GM13976 (cell line): ENCODE data around the gene CHRNA4.
"Not testable (repeated sequence)": the region's sequence is repeated elsewhere in the genome, so short reads cannot be mapped to it uniquely, and the experiment has no call there.

ENCODE experiments used
- DNase-seq: peaks from one replicate; pipeline ENCODE4 v3.0.0; 2012; ENCODE audit warnings: low spot score
- CTCF ChIP-seq: IDR thresholded peaks from 2 replicates; pipeline ENCODE4 v1.5.1; 2012; ENCODE audit warnings: borderline replicate concordance, mild to moderate bottlenecking; ENCODE audit not compliant: insufficient read depth; ENCODE audit errors: extremely low read depth, missing control alignments, control extremely low read depth
- in situ Hi-C: fragments of 300-500 bp; cut with MboI; formaldehyde crosslinking; loops from one replicate; pipeline ENCODE4 v1.12.0; 2022; ENCODE audit warnings: low sequenced_read_pairs, mixed read lengths, inconsistent platforms; ENCODE audit not compliant: unreplicated experiment

Gene CHRNA4

GRCh38 chr20:63336232-63336752, 24.9 kb downstream of the CHRNA4 start:
- TF ChIP-seq CTCF = no peak
- in situ Hi-C loops = no loop called here

GRCh38 chr20:63335711-63336110, 25.4 kb downstream of the CHRNA4 start:
- in situ Hi-C loops = no loop called here
- TF ChIP-seq CTCF = no peak
- DNase-seq = no peak

More at GRCh38 chr20:63336232-63336752, 24.9 kb downstream of the CHRNA4 start:
- DNase-seq = no peak

GRCh38 chr20:63335060-63335459, 26.1 kb downstream of the CHRNA4 start:
- DNase-seq, in situ Hi-C loops: not testable (repeated sequence)

- in situ Hi-C loops = no loop called here
- no peak for TF ChIP-seq CTCF
- no peak for DNase-seq
These were observed 26.8 kb downstream of the CHRNA4 start for GRCh38 chr20:63334356-63334755.

GRCh38 chr20:63333241-63333836, 27.8 kb downstream of the CHRNA4 start:
- DNase-seq = no peak
- no peak for TF ChIP-seq CTCF
- in situ Hi-C loops = no loop called here

GRCh38 chr20:63332488-63333240, 28.5 kb downstream of the CHRNA4 start:
- DNase-seq = no peak
- TF ChIP-seq CTCF = no peak
- in situ Hi-C loops = no loop called here

- in situ Hi-C loops = no loop called here
- DNase-seq = no peak
- no peak for TF ChIP-seq CTCF
These were observed 29.3 kb downstream of the CHRNA4 start for GRCh38 chr20:63331741-63332400.
